Natural killer cell (primary cell): ENCODE results near the gene PSD4. TPM values are rescaled to one million over a fixed set of nuclear protein-coding genes. Genes with fewer than 3 reads are reported as not detected.
A peak's percentile ranks its signal among the peaks of the same experiment; 100 is the strongest.

Experiments used
- ATAC-seq, 3 donors: fragments of 150-1000 bp in 2 of 3; fragments of 200-7000 bp in 1 of 3; cut with Tn5 transposase; 1 replicate in 1 of 3; 2 replicates in 2 of 3; pipeline ENCODE4 v1.10.0; 2021; ENCODE audit warnings: mild to moderate bottlenecking in 2 of 3, moderate library complexity in 2 of 3
- DNase-seq, 2 donors: peaks; one replicate each; pipeline versions ENCODE4 v3.0.0 to v3.0.0-alpha.2; 2013 to 2021; ENCODE audit warnings: mixed read lengths in 1 of 2
- H3K27ac ChIP-seq: one replicate; pipeline ENCODE4 v1.5.1; 2013; ENCODE audit warnings: mild to moderate bottlenecking, low read length
- H3K27me3 ChIP-seq: one replicate; pipeline ENCODE4 v1.6.1; 2013; ENCODE audit warnings: low read length; ENCODE audit not compliant: control insufficient read depth, insufficient read depth
- H3K36me3 ChIP-seq: one replicate; pipeline ENCODE4 v1.6.1; 2013; ENCODE audit warnings: low read length; ENCODE audit not compliant: control insufficient read depth, insufficient read depth
- H3K4me1 ChIP-seq: one replicate; pipeline ENCODE4 v1.6.1; 2013; ENCODE audit warnings: low read length; ENCODE audit not compliant: control insufficient read depth, insufficient read depth
- H3K4me3 ChIP-seq: one replicate; pipeline ENCODE4 v1.5.1; 2013; ENCODE audit warnings: low read length
- H3K9me3 ChIP-seq: one replicate; pipeline ENCODE4 v1.6.1; 2013; ENCODE audit warnings: low read length; ENCODE audit not compliant: control insufficient read depth, insufficient read depth
- H3K27ac Mint-ChIP-seq, 2 donors: one replicate each; pipeline ENCODE4 v1.8.0; 2022; ENCODE audit warnings: mild to moderate bottlenecking in 2 of 2, mixed read lengths in 2 of 2, moderate library complexity in 1 of 2
- H3K27me3 Mint-ChIP-seq, 2 donors: one replicate each; pipeline ENCODE4 v1.8.0; 2022; ENCODE audit warnings: low read depth in 2 of 2, mixed read lengths in 2 of 2
- H3K36me3 Mint-ChIP-seq: one replicate; pipeline ENCODE4 v1.8.0; 2022; ENCODE audit warnings: mixed read lengths
- H3K4me1 Mint-ChIP-seq, 2 donors: one replicate each; pipeline ENCODE4 v1.8.0; 2022; ENCODE audit warnings: mixed read lengths in 2 of 2
- H3K4me3 Mint-ChIP-seq: one replicate; pipeline ENCODE4 v1.8.0; 2022; ENCODE audit warnings: mild to moderate bottlenecking, moderate library complexity, mixed read lengths
- H3K9me3 Mint-ChIP-seq, 2 donors: one replicate each; pipeline ENCODE4 v1.8.0; 2022; ENCODE audit warnings: mixed read lengths in 2 of 2
- WGBS: methylation state at CpG from one replicate; pipeline ENCODE4 v1.1.7; 2013; ENCODE audit warnings: missing lambda C conversion rate; ENCODE audit not compliant: insufficient coverage; 5-methylcytosine and 5-hydroxymethylcytosine counted together
- intact Hi-C: fragments of 100-400 bp; cut with micrococcal nuclease; formaldehyde crosslinking; loops from one replicate; pipeline ENCODE4 v1.14.2; 2022
- total RNA-seq, 4 donors: library from RNA; stranded (reverse); fragments of 120-200 nt in 1 of 4; gene quantifications; one replicate each; pipeline versions ENCODE4 v1.2.3 to v1.2.4, GENCODE V29; 2013 to 2022
- TF ChIP-seq, protein P1 (sequence below): fragments of 200-600 bp; IDR thresholded peaks from one replicate; pipeline ENCODE4 v1.8.0; 2022; ENCODE audit warnings: antibody characterized with exemption

Gene PSD4
- total RNA-seq, 3 donors from 2014 or later (not counting 1 experiment from before 2014, with no cell fraction given) = 280 to 347 (median 340) TPM

DNA sequence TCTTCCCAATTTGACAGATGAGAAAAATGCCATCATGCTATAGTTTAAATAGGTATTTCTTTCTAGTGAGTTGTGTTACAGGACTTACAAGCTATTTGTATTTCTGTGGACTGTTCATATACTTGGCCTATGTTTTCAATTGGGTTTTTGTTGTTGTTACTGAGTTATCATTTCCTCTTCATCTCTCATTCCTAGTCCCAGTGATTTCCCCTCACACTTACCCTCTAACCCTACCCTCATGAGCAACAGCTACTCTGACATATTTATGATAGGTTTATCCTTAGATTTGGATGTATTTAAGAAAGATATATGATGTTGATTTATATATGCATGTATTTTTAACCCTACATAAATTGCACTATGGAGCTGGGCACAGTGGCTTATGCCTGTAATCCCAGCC lies 10.9 kb upstream of the PSD4 start:
- intact Hi-C loops = no loop called here
- Mint-ChIP-seq H3K27ac (no peak overlapping the region), H3K27me3 (no peaks in the 10 kb centered on the region), H3K4me3 (no peak overlapping the region), H3K4me1 (peaks cover 14 to 22% of the 10 kb centered on the region in 2 donors), H3K9me3 (no peaks in the 10 kb centered on the region), H3K36me3 (no peaks in the 10 kb centered on the region)
- H3K9me3 ChIP-seq = no peaks in the 10 kb centered on the region
- H3K4me1 ChIP-seq = peaks cover 11% of the 10 kb centered on the region
- ATAC-seq (no peak), DNase-seq (no peak)
- H3K4me3 ChIP-seq = no peak overlapping the region
- H3K36me3 ChIP-seq = no peaks in the 10 kb centered on the region
- TF ChIP-seq, protein P1, sequence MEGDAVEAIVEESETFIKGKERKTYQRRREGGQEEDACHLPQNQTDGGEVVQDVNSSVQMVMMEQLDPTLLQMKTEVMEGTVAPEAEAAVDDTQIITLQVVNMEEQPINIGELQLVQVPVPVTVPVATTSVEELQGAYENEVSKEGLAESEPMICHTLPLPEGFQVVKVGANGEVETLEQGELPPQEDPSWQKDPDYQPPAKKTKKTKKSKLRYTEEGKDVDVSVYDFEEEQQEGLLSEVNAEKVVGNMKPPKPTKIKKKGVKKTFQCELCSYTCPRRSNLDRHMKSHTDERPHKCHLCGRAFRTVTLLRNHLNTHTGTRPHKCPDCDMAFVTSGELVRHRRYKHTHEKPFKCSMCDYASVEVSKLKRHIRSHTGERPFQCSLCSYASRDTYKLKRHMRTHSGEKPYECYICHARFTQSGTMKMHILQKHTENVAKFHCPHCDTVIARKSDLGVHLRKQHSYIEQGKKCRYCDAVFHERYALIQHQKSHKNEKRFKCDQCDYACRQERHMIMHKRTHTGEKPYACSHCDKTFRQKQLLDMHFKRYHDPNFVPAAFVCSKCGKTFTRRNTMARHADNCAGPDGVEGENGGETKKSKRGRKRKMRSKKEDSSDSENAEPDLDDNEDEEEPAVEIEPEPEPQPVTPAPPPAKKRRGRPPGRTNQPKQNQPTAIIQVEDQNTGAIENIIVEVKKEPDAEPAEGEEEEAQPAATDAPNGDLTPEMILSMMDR = no peak
- H3K27me3 ChIP-seq = no peaks in the 10 kb centered on the region
- H3K27ac ChIP-seq = no peak overlapping the region

DNA sequence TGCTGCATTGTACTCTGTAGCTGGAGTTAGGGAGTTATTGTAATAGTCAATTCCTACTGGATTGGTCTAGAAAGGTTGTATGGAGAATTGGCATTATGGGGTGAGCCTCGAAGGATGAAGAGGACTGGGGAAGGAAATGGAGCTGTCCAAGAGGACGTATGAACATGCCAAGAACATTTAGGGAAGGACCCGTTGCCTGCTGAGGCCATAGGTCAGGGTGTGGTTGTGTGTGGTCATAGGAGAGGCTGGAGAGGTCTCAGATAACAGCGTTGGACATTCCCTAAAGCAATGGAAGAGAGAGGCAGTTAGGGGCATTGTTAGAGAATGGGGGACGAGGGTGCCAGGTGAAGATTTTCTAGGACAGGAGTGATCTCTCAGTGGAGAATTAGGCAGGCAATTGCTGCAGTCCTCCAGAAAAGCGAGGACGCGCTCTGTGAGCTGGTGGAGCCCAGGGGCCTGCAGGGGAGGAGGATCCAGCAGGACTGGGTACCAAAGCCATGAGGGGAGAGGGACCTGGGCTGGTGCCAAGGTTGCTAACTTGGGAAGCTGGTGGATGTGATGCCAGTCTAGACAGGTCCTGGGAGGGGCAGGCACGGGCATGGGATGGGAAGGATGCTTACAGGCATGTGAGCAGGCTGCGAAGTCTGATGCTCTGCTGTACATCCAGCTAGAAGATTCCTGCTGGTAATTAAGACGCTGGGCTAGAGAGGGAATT lies 9.4 kb upstream of the PSD4 start:
- Mint-ChIP-seq H3K9me3 (no peaks in the 10 kb centered on the region), H3K4me3 (no peak overlapping the region), H3K36me3 (no peaks in the 10 kb centered on the region), H3K27ac (peak overlapping the region in 1 of 2 donors; percentile 6), H3K4me1 (peaks cover 21 to 29% of the 10 kb centered on the region in 2 donors), H3K27me3 (no peaks in the 10 kb centered on the region)
- TF ChIP-seq, protein P1 = no peak
- H3K4me3 ChIP-seq = no peak overlapping the region
- 91% methylated on average over 11 of the region's 11 CpGs for WGBS
- H3K9me3 ChIP-seq = no peaks in the 10 kb centered on the region
- no peaks in the 10 kb centered on the region for H3K36me3 ChIP-seq
- no peak overlapping the region for H3K27ac ChIP-seq
- H3K4me1 ChIP-seq = peaks cover 21% of the 10 kb centered on the region
- no peaks in the 10 kb centered on the region for H3K27me3 ChIP-seq
- ATAC-seq = no peak
- intact Hi-C loops = no loop called here
- DNase-seq = no peak

DNA sequence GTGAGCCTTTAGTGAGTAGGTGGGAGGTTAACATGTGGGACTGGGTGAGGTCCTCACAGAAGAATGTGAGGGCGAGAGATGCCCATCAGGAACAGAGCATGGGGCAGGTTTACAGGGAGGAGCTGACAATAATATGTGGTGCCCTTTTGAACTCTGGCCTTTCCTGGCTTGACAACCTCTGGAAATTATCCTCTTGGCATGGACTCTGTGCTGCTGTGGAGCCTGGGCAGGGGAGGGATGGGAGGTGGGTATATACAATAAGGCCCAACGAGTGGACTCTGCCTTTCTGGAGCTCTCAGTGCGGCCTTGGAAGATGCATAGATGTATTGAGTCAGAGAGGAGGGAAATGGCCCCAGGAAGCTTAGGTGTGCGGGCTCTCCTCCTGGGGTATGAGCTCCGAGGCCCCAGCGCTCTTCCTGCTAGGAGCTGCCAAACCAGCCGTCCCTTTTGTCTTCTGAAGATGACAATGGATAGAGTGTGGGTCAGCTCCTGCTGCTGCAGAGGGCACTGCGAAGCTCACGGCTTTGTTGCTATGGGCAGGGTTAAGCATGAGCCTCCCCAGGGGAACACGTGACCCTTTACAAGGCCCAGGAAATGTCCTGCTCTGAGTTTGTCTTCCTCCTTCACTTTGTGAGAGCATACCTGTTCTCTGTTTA lies 8.7 kb upstream of the PSD4 start:
- Mint-ChIP-seq H3K9me3 (no peaks in the 10 kb centered on the region), H3K4me1 (peaks cover 27 to 35% of the 10 kb centered on the region in 2 donors), H3K4me3 (no peak overlapping the region), H3K27me3 (no peaks in the 10 kb centered on the region), H3K27ac (no peak overlapping the region), H3K36me3 (no peaks in the 10 kb centered on the region)
- Histone ChIP-seq H3K36me3 (no peaks in the 10 kb centered on the region), H3K4me1 (peaks cover 28% of the 10 kb centered on the region), H3K4me3 (no peak overlapping the region), H3K27me3 (no peaks in the 10 kb centered on the region), H3K9me3 (no peaks in the 10 kb centered on the region), H3K27ac (no peak overlapping the region)
- ATAC-seq = no peak
- intact Hi-C loops = no loop called here
- WGBS = 88% methylated on average over 10 of the region's 10 CpGs
- DNase-seq = no peak
- TF ChIP-seq, protein P1 = no peak
